ENCODE data around the gene OR9G4. TPM values are rescaled to one million over a fixed set of nuclear protein-coding genes. Genes with fewer than 3 reads are reported as not detected.
A peak's percentile ranks its signal among the peaks of the same experiment; 100 is the strongest.

OR9G4 gene
- total and polyA plus RNA-seq, 5 donors from 2014 or later = not detected

DNA sequence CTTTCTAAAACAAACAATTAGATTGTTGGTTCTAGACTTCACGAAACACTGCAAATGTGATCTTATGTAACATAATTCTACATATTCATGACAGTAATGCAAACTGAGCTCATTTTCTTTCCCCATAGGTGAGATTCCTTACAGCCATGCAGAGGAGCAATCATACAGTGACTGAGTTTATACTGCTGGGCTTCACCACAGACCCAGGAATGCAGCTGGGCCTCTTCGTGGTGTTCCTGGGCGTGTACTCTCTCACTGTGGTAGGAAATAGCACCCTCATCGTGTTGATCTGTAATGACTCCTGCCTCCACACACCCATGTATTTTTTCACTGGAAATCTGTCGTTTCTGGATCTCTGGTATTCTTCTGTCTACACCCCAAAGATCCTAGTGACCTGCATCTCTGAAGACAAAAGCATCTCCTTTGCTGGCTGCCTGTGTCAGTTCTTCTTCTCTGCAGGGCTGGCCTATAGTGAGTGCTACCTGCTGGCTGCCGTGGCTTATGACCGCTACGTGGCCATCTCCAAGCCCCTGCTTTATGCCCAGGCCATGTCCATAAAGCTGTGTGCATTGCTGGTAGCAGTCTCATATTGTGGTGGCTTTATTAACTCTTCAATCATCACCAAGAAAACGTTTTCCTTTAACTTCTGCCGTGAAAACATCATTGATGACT lies 48.1 kb downstream of the OR9G4 start:
- no peaks in the 10 kb centered on the region for H3K27me3 Mint-ChIP-seq
- no peaks in the 10 kb centered on the region for H3K36me3 ChIP-seq (ENCODE audit: control insufficient read depth, insufficient read depth, low read length)
- no peak overlapping the region for H3K27ac ChIP-seq (ENCODE audit: insufficient read depth, low read length, poor library complexity, severe bottlenecking)
- peaks cover 1 to 21% (median 7%) of the 10 kb centered on the region in 7 donors for H3K9me3 Mint-ChIP-seq
- peak overlapping the region in 1 of 3 donors; percentile 29 for H3K27ac Mint-ChIP-seq
- no peaks in the 10 kb centered on the region for H3K27me3 ChIP-seq (ENCODE audit: control insufficient read depth, insufficient read depth, low read length)
- H3K36me3 Mint-ChIP-seq = no peaks in the 10 kb centered on the region
- no peak for DNase-seq
- no peak overlapping the region for H3K4me3 ChIP-seq (ENCODE audit: low read depth, low read length)
- no peaks in the 10 kb centered on the region for H3K4me1 Mint-ChIP-seq
- H3K9me3 ChIP-seq (ENCODE audit: control insufficient read depth in 2 of 2, low read length in 2 of 2) = no peaks in the 10 kb centered on the region
- ATAC-seq (ENCODE audit: low read depth in 2 of 2) = no peak
- H3K4me3 Mint-ChIP-seq = no peak overlapping the region
- no peaks in the 10 kb centered on the region for H3K4me1 ChIP-seq (ENCODE audit: control insufficient read depth, insufficient read depth, low read length, poor library complexity, severe bottlenecking)

DNA sequence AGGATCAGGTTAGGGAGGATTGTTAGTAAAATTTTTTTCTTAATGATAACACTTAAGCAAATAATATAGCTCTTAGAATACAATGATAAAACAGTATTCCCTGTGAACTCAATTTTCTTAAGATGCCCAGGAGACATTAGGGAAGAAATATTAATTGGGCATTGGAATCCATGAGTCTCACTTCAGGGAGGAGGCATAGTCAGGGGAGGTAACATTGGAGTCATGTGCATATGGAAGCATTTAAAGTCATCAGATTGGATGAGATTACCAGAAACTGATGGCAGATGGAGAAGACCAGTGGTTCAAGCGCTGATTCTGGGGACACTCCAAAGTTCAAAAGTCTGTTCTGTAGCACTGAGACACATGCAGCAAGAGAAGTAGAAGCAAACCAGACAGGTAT lies 49.7 kb downstream of the OR9G4 start, which contains the start of gene OR9G1:
Gene OR9G1 (plus strand): TSS at position 301 of the 400 bp plus-strand sequence. CDS start 1,293 bp downstream, outside the sequence.
- ATAC-seq (ENCODE audit: low read depth in 2 of 2) (no peak), DNase-seq (no peak)
- peaks cover 1 to 24% (median 4%) of the 10 kb centered on the region in 7 donors for H3K9me3 Mint-ChIP-seq
- H3K27me3 ChIP-seq (ENCODE audit: control insufficient read depth, insufficient read depth, low read length) = no peaks in the 10 kb centered on the region
- no peak within 1 kb of the TSS for H3K27ac ChIP-seq (ENCODE audit: insufficient read depth, low read length, poor library complexity, severe bottlenecking)
- H3K4me1 ChIP-seq (ENCODE audit: control insufficient read depth, insufficient read depth, low read length, poor library complexity, severe bottlenecking) = no peaks in the 10 kb centered on the region
- H3K4me3 Mint-ChIP-seq = no peak within 1 kb of the TSS
- no peaks in the 10 kb centered on the region for H3K4me1 Mint-ChIP-seq
- no peaks in the 10 kb centered on the region for H3K36me3 Mint-ChIP-seq
- H3K27me3 Mint-ChIP-seq = no peaks in the 10 kb centered on the region
- H3K4me3 ChIP-seq (ENCODE audit: low read depth, low read length) = no peak within 1 kb of the TSS
- no peak within 1 kb of the TSS for H3K27ac Mint-ChIP-seq
- no peaks in the 10 kb centered on the region for H3K9me3 ChIP-seq (ENCODE audit: control insufficient read depth in 2 of 2, low read length in 2 of 2)
- H3K36me3 ChIP-seq (ENCODE audit: control insufficient read depth, insufficient read depth, low read length) = no peaks in the 10 kb centered on the region

DNA sequence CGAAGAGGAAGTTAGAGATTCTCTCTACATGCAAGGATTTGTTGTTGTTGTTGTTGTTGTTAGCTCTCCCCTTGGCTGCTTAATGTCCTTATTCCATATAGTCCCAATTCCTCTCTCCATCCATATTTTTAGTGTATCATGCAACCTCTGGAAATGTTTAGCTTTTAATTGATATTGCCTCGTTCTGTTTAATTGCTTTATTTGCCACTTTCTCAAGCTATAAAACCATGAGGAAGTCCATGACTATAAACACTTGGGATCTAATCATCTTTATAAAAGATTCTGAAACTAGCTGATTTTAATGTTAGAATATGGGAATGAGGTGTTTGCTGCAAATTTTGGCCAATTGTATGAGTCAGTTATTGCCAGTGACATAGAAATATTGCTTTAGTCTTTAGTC lies 55.1 kb downstream of the OR9G4 start:
- no peaks in the 10 kb centered on the region for H3K27me3 Mint-ChIP-seq
- no peak overlapping the region for H3K4me3 Mint-ChIP-seq
- no peaks in the 10 kb centered on the region for H3K27me3 ChIP-seq (ENCODE audit: control insufficient read depth, insufficient read depth, low read length)
- no peak overlapping the region for H3K27ac ChIP-seq (ENCODE audit: insufficient read depth, low read length, poor library complexity, severe bottlenecking)
- H3K4me1 Mint-ChIP-seq = no peaks in the 10 kb centered on the region
- peaks cover 1 to 12% (median 3%) of the 10 kb centered on the region in 7 donors for H3K9me3 Mint-ChIP-seq
- no peaks in the 10 kb centered on the region for H3K36me3 ChIP-seq (ENCODE audit: control insufficient read depth, insufficient read depth, low read length)
- DNase-seq (no peak), ATAC-seq (ENCODE audit: low read depth in 2 of 2) (no peak)
- no peaks in the 10 kb centered on the region for H3K9me3 ChIP-seq (ENCODE audit: control insufficient read depth in 2 of 2, low read length in 2 of 2)
- H3K4me3 ChIP-seq (ENCODE audit: low read depth, low read length) = no peak overlapping the region
- no peaks in the 10 kb centered on the region for H3K4me1 ChIP-seq (ENCODE audit: control insufficient read depth, insufficient read depth, low read length, poor library complexity, severe bottlenecking)
- H3K27ac Mint-ChIP-seq = no peak overlapping the region
- no peaks in the 10 kb centered on the region for H3K36me3 Mint-ChIP-seq

Other genes starting within 250 kb of the OR9G4 start
- gene OR5M11, start 205.4 kb downstream of the OR9G4 start, total RNA-seq = not detected
- gene OR5M11, start 205.4 kb downstream of the OR9G4 start, polyA plus RNA-seq = not detected
- gene OR5M10, start 171.0 kb downstream of the OR9G4 start, total RNA-seq = not detected
- gene OR5M10, start 171.0 kb downstream of the OR9G4 start, polyA plus RNA-seq = not detected
- not detected for gene OR5M1, start 133.8 kb downstream of the OR9G4 start, total RNA-seq
- not detected for gene OR5M1, start 133.8 kb downstream of the OR9G4 start, polyA plus RNA-seq
- gene OR5AP2, start 106.3 kb downstream of the OR9G4 start, total RNA-seq = not detected
- not detected for gene OR5AP2, start 106.3 kb downstream of the OR9G4 start, polyA plus RNA-seq
- not detected for gene OR5AR1, start 85.0 kb downstream of the OR9G4 start, total RNA-seq
- gene OR5AR1, start 85.0 kb downstream of the OR9G4 start, polyA plus RNA-seq = not detected
- not detected for gene OR9G1, start 49.6 kb downstream of the OR9G4 start, total RNA-seq
- not detected for gene OR9G1, start 49.6 kb downstream of the OR9G4 start, polyA plus RNA-seq
- not detected for gene OR5AK2, start 240.2 kb upstream of the OR9G4 start, total RNA-seq
- gene OR5AK2, start 240.2 kb upstream of the OR9G4 start, polyA plus RNA-seq = not detected

Data from CD4-positive, CD25-positive, alpha-beta regulatory T cell (primary cell).